Measurements from ENCODE around the gene TNPO1.

TNPO1 gene

DNA sequence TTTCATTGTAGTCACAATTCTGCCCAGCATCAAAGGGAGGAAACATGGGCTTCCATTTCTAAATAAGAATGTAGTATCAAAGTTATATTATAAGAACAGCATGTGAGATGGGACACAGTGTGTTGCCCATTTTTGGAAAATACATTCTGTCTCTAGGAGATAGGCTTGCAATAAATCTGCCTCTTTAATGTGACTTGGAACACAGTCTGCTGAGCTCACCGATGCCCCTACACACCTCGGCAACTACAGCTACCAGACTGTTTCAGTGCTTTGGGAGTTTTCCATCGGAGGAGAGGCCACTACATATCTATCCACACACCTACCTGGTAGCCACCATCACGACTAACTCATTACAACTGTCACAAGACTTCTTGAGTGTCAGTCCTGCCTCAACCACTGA, 120.4 kb downstream of the TNPO1 start:
- no peak for DNase-seq

- DNase-seq: no peak
Measured at GRCh38 chr5:72937517-72938061, 121.1 kb downstream of the TNPO1 start.

DNA sequence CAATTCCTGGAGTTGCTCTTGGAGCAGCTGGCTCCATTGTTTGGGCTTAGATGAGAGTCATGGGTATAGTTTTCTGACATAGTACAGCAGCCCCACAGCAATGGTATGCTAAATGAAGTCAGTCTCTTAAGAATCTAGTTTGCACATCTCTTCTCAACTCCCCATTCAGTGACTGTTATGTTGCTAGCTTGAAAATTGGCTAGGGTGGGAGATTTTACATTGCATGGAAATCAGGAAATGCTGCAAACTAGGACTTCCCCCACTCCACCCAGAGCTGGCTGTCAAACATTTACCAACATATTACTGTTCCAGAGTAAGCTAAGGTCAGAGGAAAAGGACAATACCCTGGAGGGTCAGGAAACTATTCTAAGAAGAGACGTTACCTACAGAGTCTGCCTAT, 121.7 kb downstream of the TNPO1 start:
- DNase-seq: no peak

- DNase-seq: no peak
Measured at GRCh38 chr5:72940082-72940481, 123.6 kb downstream of the TNPO1 start.

GRCh38 chr5:72943307-72943706, 126.8 kb downstream of the TNPO1 start:
- no peak for DNase-seq

- DNase-seq: no peak
Measured at GRCh38 chr5:72947498-72947897, 131.0 kb downstream of the TNPO1 start.

DNA sequence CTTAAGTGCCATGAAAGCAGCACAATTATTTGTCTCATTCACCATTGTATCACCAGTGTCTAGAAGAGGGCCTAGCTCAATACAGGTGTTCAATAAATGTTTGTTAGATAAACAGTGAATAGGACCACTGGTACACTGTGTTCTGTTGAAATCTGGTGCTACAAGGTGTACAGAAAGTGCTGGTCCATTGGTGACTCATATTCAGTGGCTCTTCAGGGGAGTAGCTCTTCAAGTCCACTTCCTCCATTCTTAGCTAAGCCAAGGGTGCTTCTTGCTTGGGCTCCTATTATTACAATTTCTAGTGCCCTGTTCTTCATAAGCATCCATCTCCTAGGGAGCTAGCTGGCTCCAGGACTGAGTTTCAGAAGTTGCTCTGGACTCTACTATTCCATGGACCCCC, 133.0 kb downstream of the TNPO1 start:
- DNase-seq: no peak

DNA sequence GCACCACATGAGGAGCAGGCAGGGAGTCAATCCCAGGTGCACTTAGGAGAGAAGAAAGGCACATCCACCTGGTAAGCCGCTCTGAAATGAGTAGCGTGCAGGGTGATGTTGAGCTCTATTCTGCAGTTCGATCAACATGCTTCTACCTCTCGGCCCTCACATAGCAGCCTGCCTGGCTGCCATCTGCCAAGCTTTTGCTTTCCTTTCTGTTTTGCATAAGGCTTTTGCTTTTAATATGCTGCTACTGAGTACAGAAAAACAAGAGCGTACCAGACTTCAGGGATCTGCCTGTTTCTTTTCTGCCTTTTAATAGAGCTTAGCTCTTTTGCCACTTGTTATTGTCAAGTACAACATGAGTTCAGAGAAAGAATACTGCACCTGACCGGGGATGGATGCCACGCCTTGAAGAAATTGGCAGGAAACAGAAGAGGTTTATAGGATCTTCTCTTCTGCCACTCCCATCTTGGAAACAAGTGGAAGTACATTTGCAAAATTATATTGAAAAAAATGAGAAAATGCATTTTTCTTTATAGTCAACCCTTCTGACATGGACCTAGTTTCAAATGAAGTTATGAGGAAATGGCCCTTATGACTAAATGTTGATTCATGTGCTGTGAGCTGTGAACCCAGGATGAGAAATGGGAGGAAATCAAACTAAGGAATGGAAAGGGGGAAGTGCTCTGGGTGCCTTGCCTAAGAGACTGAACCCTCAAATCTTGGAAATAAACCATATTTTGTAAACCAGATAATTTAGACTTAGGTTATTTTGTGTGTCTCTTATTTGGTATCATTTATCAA, 135.4 kb downstream of the TNPO1 start:
- no peak for DNase-seq

DNA sequence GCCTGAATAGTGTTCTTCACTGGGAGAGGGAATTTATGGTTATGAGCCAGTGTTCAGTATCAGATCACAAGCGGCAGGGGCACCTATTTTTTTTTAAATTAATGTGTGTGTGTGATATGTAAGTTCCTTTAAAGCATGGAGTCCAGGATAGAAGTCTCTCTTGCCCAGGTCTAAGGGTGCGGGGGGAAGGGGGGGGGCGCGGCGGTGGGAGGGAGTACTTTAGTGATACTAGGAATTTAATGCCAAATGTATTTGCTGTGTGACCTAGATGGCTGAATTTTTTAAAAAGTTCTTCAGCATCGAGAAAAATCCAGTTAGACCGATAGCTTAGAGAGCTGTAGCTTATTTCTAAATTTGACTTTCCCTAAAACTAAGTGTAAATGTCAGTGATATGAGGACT, 137.9 kb downstream of the TNPO1 start:
- DNase-seq: no peak

- DNase-seq: no peak
Measured at GRCh38 chr5:72955143-72955767, 138.8 kb downstream of the TNPO1 start.

DNA sequence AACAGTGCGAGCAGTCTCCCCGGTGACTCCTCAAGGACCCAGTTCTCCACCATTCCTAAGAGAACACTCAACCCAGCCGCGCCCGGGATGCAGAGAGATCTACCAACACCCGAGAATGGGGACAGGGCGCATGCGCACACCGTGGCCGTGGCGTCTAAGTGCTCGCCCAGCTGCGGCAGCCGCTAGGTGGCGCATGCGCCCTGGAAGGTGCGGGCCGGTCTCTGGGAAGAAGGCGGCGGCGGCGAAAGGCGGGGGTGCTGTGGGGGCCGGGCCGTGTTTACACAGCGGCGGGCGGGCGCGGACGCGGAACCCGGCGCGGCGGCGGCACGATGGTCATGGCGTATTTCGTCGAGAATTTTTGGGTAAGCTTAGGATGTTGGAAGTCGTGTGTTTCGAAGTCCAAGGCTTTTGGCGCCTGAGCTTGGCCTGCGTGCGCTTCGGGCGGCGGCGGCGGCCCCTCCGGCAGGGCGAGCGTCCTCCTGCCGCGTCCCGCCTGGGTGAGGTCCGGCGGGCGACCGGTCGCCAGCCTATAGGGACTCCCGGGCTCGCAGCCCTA, 139.4 kb downstream of the TNPO1 start, which contains the start of gene FCHO2:
Gene FCHO2, plus strand, starts transcription at position 274 of the 556 bp plus-strand sequence. Its CDS starts 56 bp downstream, at position 330.
- DNase-seq: peak; percentile 99

GRCh38 chr5:72956324-72957140, 140.1 kb downstream of the TNPO1 start:
- no peak for DNase-seq

DNA sequence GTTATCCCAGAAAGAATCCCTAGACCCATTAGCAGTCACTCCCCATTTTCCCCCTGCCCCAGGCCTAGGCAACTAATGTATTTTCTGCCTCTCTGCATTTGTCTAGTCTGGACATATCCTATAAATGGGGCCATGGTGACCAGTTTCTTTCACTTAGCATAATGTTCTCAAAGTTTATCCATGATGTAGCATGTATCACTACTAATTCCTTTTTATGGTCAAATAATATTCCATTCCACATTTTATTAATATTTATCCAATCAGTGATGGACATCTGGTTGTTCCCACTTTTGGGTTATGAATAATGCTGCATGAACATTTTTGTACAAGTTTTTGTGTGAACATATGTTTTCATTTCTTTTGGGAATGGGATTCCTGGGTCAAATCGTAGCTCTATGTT, 140.9 kb downstream of the TNPO1 start:
- DNase-seq: no peak

DNA sequence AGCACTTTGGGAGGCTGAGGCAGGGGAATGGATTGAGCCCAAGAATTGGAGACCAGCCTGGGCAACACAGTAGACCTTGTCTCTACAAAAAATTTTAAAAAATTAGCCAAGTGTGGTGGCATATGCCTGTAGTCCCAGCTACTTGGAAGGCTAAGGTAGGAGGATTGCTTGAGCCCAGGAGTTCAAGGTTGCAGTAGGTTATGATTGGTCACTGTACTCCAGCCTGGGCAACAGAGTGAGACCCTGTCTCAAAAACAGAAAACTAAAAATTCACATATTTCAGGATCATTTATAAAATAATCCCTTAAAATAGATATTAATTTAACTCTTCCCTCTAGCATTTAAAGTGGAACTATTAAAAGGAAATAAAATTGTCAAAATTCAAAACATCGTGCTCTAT, 142.8 kb downstream of the TNPO1 start:
- no peak for DNase-seq

All from activated CD4-positive, CD25-positive, alpha-beta regulatory T cell treated with anti-CD3 and anti-CD28 coated beads, Interleukin-2, amount 50 U/mL, for 72 hours (primary cell).